ENCODE data around the gene SPNS2.

The SPNS2 gene

GRCh38 chr17:4497101-4497824, 1.4 kb upstream of the SPNS2 start:
- peaks cover 13% of the 10 kb centered on the region for H3K4me1 ChIP-seq (ENCODE audit: insufficient read depth, low read length)

GRCh38 chr17:4499431-4500190, 930 bp downstream of the SPNS2 start:
- no peaks in the 10 kb centered on the region for H3K36me3 ChIP-seq (ENCODE audit: insufficient read depth, low read length)
- peak overlapping the region in 1 of 2 donors; percentile 15 for H3K4me3 ChIP-seq (ENCODE audit: low read depth in 1 of 2, low read length in 2 of 2)
- H3K9ac ChIP-seq (ENCODE audit: low read length): no peak overlapping the region
- H3K27ac ChIP-seq (ENCODE audit: low read depth, low read length): no peak overlapping the region
- H3K27me3 ChIP-seq (ENCODE audit: control insufficient read depth in 1 of 2, insufficient read depth in 2 of 2, low read length in 2 of 2): peaks cover 22 to 46% of the 10 kb centered on the region in 2 donors
- peaks cover 13% of the 10 kb centered on the region for H3K4me1 ChIP-seq (ENCODE audit: insufficient read depth, low read length)
- no peaks in the 10 kb centered on the region for H3K9me3 ChIP-seq (ENCODE audit: low read length)

More at GRCh38 chr17:4497101-4497824, 1.4 kb upstream of the SPNS2 start:
- Histone ChIP-seq H3K27me3 (ENCODE audit: control insufficient read depth in 1 of 2, insufficient read depth in 2 of 2, low read length in 2 of 2) (peaks cover 16 to 27% of the 10 kb centered on the region in 2 donors), H3K4me3 (ENCODE audit: low read depth in 1 of 2, low read length in 2 of 2) (no peak overlapping the region), H3K9me3 (ENCODE audit: low read length) (no peaks in the 10 kb centered on the region), H3K36me3 (ENCODE audit: insufficient read depth, low read length) (no peaks in the 10 kb centered on the region), H3K27ac (ENCODE audit: low read depth, low read length) (no peak overlapping the region), H3K9ac (ENCODE audit: low read length) (no peak overlapping the region)

GRCh38 chr17:4500191-4500571, 1.5 kb downstream of the SPNS2 start:
- Histone ChIP-seq H3K36me3 (ENCODE audit: insufficient read depth, low read length) (no peaks in the 10 kb centered on the region), H3K9me3 (ENCODE audit: low read length) (no peaks in the 10 kb centered on the region), H3K27ac (ENCODE audit: low read depth, low read length) (no peak overlapping the region), H3K27me3 (ENCODE audit: control insufficient read depth in 1 of 2, insufficient read depth in 2 of 2, low read length in 2 of 2) (peaks cover 22 to 46% of the 10 kb centered on the region in 2 donors), H3K9ac (ENCODE audit: low read length) (no peak overlapping the region), H3K4me3 (ENCODE audit: low read depth in 1 of 2, low read length in 2 of 2) (no peak overlapping the region), H3K4me1 (ENCODE audit: insufficient read depth, low read length) (peaks cover 13% of the 10 kb centered on the region)

GRCh38 chr17:4501295-4501949, 2.7 kb downstream of the SPNS2 start:
- H3K27ac ChIP-seq (ENCODE audit: low read depth, low read length): no peak overlapping the region
- peaks cover 22 to 46% of the 10 kb centered on the region in 2 donors for H3K27me3 ChIP-seq (ENCODE audit: control insufficient read depth in 1 of 2, insufficient read depth in 2 of 2, low read length in 2 of 2)
- no peak overlapping the region for H3K4me3 ChIP-seq (ENCODE audit: low read depth in 1 of 2, low read length in 2 of 2)
- H3K4me1 ChIP-seq (ENCODE audit: insufficient read depth, low read length): peaks cover 13% of the 10 kb centered on the region
- H3K9ac ChIP-seq (ENCODE audit: low read length): no peak overlapping the region
- no peaks in the 10 kb centered on the region for H3K36me3 ChIP-seq (ENCODE audit: insufficient read depth, low read length)
- H3K9me3 ChIP-seq (ENCODE audit: low read length): no peaks in the 10 kb centered on the region

GRCh38 chr17:4502466-4503154, 3.9 kb downstream of the SPNS2 start:
- H3K27ac ChIP-seq (ENCODE audit: low read depth, low read length): no peak overlapping the region
- no peak overlapping the region for H3K9ac ChIP-seq (ENCODE audit: low read length)
- H3K27me3 ChIP-seq (ENCODE audit: control insufficient read depth in 1 of 2, insufficient read depth in 2 of 2, low read length in 2 of 2): peaks cover 22 to 49% of the 10 kb centered on the region in 2 donors
- no peak overlapping the region for H3K4me3 ChIP-seq (ENCODE audit: low read depth in 1 of 2, low read length in 2 of 2)
- H3K4me1 ChIP-seq (ENCODE audit: insufficient read depth, low read length): peaks cover 13% of the 10 kb centered on the region
- H3K9me3 ChIP-seq (ENCODE audit: low read length): no peaks in the 10 kb centered on the region
- no peaks in the 10 kb centered on the region for H3K36me3 ChIP-seq (ENCODE audit: insufficient read depth, low read length)

GRCh38 chr17:4503283-4504025, 4.8 kb downstream of the SPNS2 start:
- Histone ChIP-seq H3K36me3 (ENCODE audit: insufficient read depth, low read length) (no peaks in the 10 kb centered on the region), H3K4me1 (ENCODE audit: insufficient read depth, low read length) (peaks cover 10% of the 10 kb centered on the region), H3K4me3 (ENCODE audit: low read depth in 1 of 2, low read length in 2 of 2) (no peak overlapping the region), H3K9ac (ENCODE audit: low read length) (no peak overlapping the region), H3K9me3 (ENCODE audit: low read length) (no peaks in the 10 kb centered on the region), H3K27ac (ENCODE audit: low read depth, low read length) (no peak overlapping the region), H3K27me3 (ENCODE audit: control insufficient read depth in 1 of 2, insufficient read depth in 2 of 2, low read length in 2 of 2) (peaks cover 22 to 50% of the 10 kb centered on the region in 2 donors)

- Histone ChIP-seq H3K27ac (ENCODE audit: low read depth, low read length) (no peak overlapping the region), H3K36me3 (ENCODE audit: insufficient read depth, low read length) (no peaks in the 10 kb centered on the region), H3K27me3 (ENCODE audit: control insufficient read depth in 1 of 2, insufficient read depth in 2 of 2, low read length in 2 of 2) (peaks cover 22 to 50% of the 10 kb centered on the region in 2 donors), H3K9ac (ENCODE audit: low read length) (no peak overlapping the region), H3K9me3 (ENCODE audit: low read length) (no peaks in the 10 kb centered on the region), H3K4me1 (ENCODE audit: insufficient read depth, low read length) (peaks cover 9% of the 10 kb centered on the region), H3K4me3 (ENCODE audit: low read depth in 1 of 2, low read length in 2 of 2) (no peak overlapping the region)
Observed at GRCh38 chr17:4504188-4504587, 5.5 kb downstream of the SPNS2 start.

- Histone ChIP-seq H3K9ac (ENCODE audit: low read length) (no peak overlapping the region), H3K27ac (ENCODE audit: low read depth, low read length) (no peak overlapping the region), H3K9me3 (ENCODE audit: low read length) (no peaks in the 10 kb centered on the region), H3K4me1 (ENCODE audit: insufficient read depth, low read length) (peaks cover 1% of the 10 kb centered on the region), H3K27me3 (ENCODE audit: control insufficient read depth in 1 of 2, insufficient read depth in 2 of 2, low read length in 2 of 2) (peaks cover 19 to 40% of the 10 kb centered on the region in 2 donors), H3K36me3 (ENCODE audit: insufficient read depth, low read length) (no peaks in the 10 kb centered on the region), H3K4me3 (ENCODE audit: low read depth in 1 of 2, low read length in 2 of 2) (no peak overlapping the region)
Observed at GRCh38 chr17:4505187-4505586, 6.5 kb downstream of the SPNS2 start.

- no peaks in the 10 kb centered on the region for H3K4me1 ChIP-seq (ENCODE audit: insufficient read depth, low read length)
- H3K4me3 ChIP-seq (ENCODE audit: low read depth in 1 of 2, low read length in 2 of 2): no peak overlapping the region
- H3K36me3 ChIP-seq (ENCODE audit: insufficient read depth, low read length): no peaks in the 10 kb centered on the region
- no peak overlapping the region for H3K9ac ChIP-seq (ENCODE audit: low read length)
- no peaks in the 10 kb centered on the region for H3K9me3 ChIP-seq (ENCODE audit: low read length)
- H3K27me3 ChIP-seq (ENCODE audit: control insufficient read depth in 1 of 2, insufficient read depth in 2 of 2, low read length in 2 of 2): peaks cover 10 to 29% of the 10 kb centered on the region in 2 donors
- no peak overlapping the region for H3K27ac ChIP-seq (ENCODE audit: low read depth, low read length)
Observed at GRCh38 chr17:4506175-4506813, 7.6 kb downstream of the SPNS2 start.

GRCh38 chr17:4506892-4507291, 8.2 kb downstream of the SPNS2 start:
- no peak overlapping the region for H3K4me3 ChIP-seq (ENCODE audit: low read depth in 1 of 2, low read length in 2 of 2)
- H3K27me3 ChIP-seq (ENCODE audit: control insufficient read depth in 1 of 2, insufficient read depth in 2 of 2, low read length in 2 of 2): peaks cover 6 to 25% of the 10 kb centered on the region in 2 donors
- no peaks in the 10 kb centered on the region for H3K9me3 ChIP-seq (ENCODE audit: low read length)
- H3K36me3 ChIP-seq (ENCODE audit: insufficient read depth, low read length): no peaks in the 10 kb centered on the region
- H3K9ac ChIP-seq (ENCODE audit: low read length): no peak overlapping the region
- H3K27ac ChIP-seq (ENCODE audit: low read depth, low read length): no peak overlapping the region
- no peaks in the 10 kb centered on the region for H3K4me1 ChIP-seq (ENCODE audit: insufficient read depth, low read length)
